HepG2 (cell line): ENCODE measurements around the gene CDK13.

Experiments
- CHD2 ChIP-seq: IDR thresholded peaks from 2 replicates; pipeline ENCODE4 v1.6.1; 2011; ENCODE audit warnings: low read depth, low read length, improper control_type of control experiment
- GABPA ChIP-seq, 2 experiments: IDR thresholded peaks; 2 replicates each; pipeline ENCODE4 v1.6.1; 2011 to 2016; ENCODE audit warnings: low read depth in 2 of 2, low read length in 1 of 2, missing biosample characterization in 1 of 2, missing genetic modification characterization in 1 of 2
- HOXD1 ChIP-seq: sonication (generic); formaldehyde crosslinking; IDR thresholded peaks from 2 replicates; pipeline ENCODE4 v1.5.0; 2020; ENCODE audit warnings: missing genetic modification reagents
- KLF12 ChIP-seq: sonication (generic); formaldehyde crosslinking; IDR thresholded peaks from 2 replicates; pipeline ENCODE4 v1.4.0; 2020; ENCODE audit warnings: missing genetic modification reagents, borderline replicate concordance
- SAFB2 ChIP-seq: sonication (generic); formaldehyde crosslinking; IDR thresholded peaks from 2 replicates; pipeline ENCODE4 v1.5.1; 2020; ENCODE audit warnings: missing genetic modification reagents, low read depth, mild to moderate bottlenecking, borderline replicate concordance
- STAG1 ChIP-seq: sonication (generic); formaldehyde crosslinking; IDR thresholded peaks from 2 replicates; pipeline ENCODE4 v1.4.0; 2020; ENCODE audit warnings: missing genetic modification reagents
- TP53 ChIP-seq: sonication (generic); formaldehyde crosslinking; conservative IDR thresholded peaks from 2 replicates; pipeline ENCODE4 v1.4.0; 2020; ENCODE audit warnings: missing genetic modification reagents
- ZNF24 ChIP-seq: fragments of 450-650 bp; IDR thresholded peaks from 2 replicates; pipeline ENCODE4 v1.6.1; 2017; ENCODE audit warnings: antibody characterized with exemption, mild to moderate bottlenecking
- ZNF367 ChIP-seq: sonication (generic); formaldehyde crosslinking; IDR thresholded peaks from 2 replicates; pipeline ENCODE4 v1.4.0; 2020; ENCODE audit warnings: missing genetic modification reagents, borderline replicate concordance
- TF ChIP-seq, protein P1 (sequence below): sonication (generic); formaldehyde crosslinking; IDR thresholded peaks from 2 replicates; pipeline ENCODE4 v1.5.0; 2020; ENCODE audit warnings: mild to moderate bottlenecking, missing genetic modification reagents, moderate library complexity
- TF ChIP-seq, protein P2 (sequence below): sonication (generic); formaldehyde crosslinking; IDR thresholded peaks from 2 replicates; pipeline ENCODE4 v1.4.0; 2020; ENCODE audit warnings: missing genetic modification reagents, mild to moderate bottlenecking, borderline replicate concordance
- TF ChIP-seq, protein P3 (sequence below): sonication (generic); formaldehyde crosslinking; IDR thresholded peaks from 2 replicates; pipeline ENCODE4 v1.4.0; 2020; ENCODE audit warnings: missing genetic modification reagents, borderline replicate concordance

DNA sequence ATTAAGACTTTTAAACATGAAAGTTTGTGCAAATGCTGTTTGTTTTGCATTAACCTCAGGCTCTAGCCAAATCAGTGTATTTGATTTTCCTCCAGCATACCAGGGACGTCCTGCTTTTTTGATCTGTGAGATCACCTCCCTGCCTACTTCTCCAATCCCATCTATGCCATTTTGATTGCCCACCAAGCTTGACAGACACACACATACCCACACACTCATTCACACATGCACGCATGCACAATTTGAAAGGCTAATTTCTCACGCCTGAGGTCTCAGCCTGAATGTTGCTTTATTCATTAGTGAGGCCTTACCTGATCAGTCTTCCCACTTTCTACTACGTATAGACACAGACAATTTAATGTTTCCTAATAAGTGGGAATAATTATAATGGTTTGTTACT lies 53.5 kb downstream of the CDK13 start:
- TF ChIP-seq SAFB2 (CRISPR knock-in tag) (no peak), TP53 (CRISPR knock-in tag) (no peak), CHD2 (no peak), HOXD1 (CRISPR knock-in tag) (no peak), ZNF24 (no peak), ZNF367 (CRISPR knock-in tag) (no peak), GABPA (IDR thresholded peaks at IDR 0.05; ENCODE audit: low read depth, low read length) (no peak), GABPA (CRISPR knock-in tag; IDR thresholded peaks at IDR 0.05; ENCODE audit: low read depth) (no peak), STAG1 (no peak), KLF12 (CRISPR knock-in tag) (no peak)
- TF ChIP-seq, protein P1, sequence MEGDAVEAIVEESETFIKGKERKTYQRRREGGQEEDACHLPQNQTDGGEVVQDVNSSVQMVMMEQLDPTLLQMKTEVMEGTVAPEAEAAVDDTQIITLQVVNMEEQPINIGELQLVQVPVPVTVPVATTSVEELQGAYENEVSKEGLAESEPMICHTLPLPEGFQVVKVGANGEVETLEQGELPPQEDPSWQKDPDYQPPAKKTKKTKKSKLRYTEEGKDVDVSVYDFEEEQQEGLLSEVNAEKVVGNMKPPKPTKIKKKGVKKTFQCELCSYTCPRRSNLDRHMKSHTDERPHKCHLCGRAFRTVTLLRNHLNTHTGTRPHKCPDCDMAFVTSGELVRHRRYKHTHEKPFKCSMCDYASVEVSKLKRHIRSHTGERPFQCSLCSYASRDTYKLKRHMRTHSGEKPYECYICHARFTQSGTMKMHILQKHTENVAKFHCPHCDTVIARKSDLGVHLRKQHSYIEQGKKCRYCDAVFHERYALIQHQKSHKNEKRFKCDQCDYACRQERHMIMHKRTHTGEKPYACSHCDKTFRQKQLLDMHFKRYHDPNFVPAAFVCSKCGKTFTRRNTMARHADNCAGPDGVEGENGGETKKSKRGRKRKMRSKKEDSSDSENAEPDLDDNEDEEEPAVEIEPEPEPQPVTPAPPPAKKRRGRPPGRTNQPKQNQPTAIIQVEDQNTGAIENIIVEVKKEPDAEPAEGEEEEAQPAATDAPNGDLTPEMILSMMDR (CRISPR knock-in tag): no peak
- TF ChIP-seq, protein P2, sequence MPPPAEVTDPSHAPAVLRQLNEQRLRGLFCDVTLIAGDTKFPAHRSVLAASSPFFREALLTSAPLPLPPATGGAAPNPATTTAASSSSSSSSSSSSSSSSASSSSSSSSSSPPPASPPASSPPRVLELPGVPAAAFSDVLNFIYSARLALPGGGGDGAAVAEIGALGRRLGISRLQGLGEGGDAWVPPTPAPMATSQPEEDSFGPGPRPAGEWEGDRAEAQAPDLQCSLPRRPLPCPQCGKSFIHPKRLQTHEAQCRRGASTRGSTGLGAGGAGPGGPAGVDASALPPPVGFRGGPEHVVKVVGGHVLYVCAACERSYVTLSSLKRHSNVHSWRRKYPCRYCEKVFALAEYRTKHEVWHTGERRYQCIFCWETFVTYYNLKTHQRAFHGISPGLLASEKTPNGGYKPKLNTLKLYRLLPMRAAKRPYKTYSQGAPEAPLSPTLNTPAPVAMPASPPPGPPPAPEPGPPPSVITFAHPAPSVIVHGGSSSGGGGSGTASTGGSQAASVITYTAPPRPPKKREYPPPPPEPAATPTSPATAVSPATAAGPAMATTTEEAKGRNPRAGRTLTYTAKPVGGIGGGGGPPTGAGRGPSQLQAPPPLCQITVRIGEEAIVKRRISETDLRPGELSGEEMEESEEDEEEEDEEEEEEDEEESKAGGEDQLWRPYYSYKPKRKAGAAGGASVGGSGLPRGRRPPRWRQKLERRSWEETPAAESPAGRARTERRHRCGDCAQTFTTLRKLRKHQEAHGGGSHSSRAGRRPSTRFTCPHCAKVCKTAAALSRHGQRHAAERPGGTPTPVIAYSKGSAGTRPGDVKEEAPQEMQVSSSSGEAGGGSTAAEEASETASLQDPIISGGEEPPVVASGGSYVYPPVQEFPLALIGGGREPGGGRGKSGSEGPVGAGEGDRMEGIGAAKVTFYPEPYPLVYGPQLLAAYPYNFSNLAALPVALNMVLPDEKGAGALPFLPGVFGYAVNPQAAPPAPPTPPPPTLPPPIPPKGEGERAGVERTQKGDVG (CRISPR knock-in tag): no peak
- TF ChIP-seq, protein P3, sequence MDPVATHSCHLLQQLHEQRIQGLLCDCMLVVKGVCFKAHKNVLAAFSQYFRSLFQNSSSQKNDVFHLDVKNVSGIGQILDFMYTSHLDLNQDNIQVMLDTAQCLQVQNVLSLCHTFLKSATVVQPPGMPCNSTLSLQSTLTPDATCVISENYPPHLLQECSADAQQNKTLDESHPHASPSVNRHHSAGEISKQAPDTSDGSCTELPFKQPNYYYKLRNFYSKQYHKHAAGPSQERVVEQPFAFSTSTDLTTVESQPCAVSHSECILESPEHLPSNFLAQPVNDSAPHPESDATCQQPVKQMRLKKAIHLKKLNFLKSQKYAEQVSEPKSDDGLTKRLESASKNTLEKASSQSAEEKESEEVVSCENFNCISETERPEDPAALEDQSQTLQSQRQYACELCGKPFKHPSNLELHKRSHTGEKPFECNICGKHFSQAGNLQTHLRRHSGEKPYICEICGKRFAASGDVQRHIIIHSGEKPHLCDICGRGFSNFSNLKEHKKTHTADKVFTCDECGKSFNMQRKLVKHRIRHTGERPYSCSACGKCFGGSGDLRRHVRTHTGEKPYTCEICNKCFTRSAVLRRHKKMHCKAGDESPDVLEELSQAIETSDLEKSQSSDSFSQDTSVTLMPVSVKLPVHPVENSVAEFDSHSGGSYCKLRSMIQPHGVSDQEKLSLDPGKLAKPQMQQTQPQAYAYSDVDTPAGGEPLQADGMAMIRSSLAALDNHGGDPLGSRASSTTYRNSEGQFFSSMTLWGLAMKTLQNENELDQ: no peak
